GM12892 (cell line): ENCODE measurements around the gene ARHGAP22.
"Not testable (repeated sequence)": the region's sequence is repeated elsewhere in the genome, so short reads cannot be mapped to it uniquely, and the experiment has no call there.

ENCODE experiments used
- POLR2AphosphoS5 ChIP-seq: IDR thresholded peaks from 2 replicates; pipeline ENCODE4 v1.6.1; 2011; ENCODE audit warnings: low read depth, low read length, control low read depth
- TAF1 ChIP-seq: IDR thresholded peaks from 2 replicates; pipeline ENCODE4 v1.6.1; 2011; ENCODE audit warnings: low read depth, mild to moderate bottlenecking, control low read depth, low read length, borderline replicate concordance

DNA sequence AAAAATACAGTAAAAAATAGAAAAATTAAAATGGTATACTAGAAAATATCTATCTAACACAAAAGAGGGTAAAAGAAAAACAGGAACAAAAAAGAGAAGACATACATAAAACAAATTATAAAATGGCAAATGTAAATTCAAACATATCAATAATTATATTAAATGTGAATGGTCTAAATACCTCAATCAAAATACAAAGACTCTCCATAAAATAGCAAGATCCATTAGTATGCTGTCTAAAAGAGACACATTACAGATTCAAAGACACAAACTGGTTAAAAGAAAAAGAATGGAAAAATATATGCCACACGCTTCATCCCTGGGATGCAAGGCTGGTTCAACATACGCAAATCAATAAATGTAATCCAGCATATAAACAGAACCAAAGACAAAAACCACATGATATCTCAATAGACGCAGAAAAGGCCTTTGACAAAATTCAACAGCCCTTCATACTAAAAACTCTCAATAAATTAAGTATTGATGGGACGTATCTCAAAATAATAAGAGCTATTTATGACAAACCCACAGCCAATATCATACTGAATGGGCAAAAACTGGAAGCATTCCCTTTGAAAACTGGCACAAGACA is 36.3 kb upstream of the ARHGAP22 start:
- not testable (repeated sequence) for TF ChIP-seq TAF1, POLR2AphosphoS5
